ENCODE results near the gene SPAG7. TPM values are rescaled to one million over a fixed set of nuclear protein-coding genes. Genes with fewer than 3 reads are reported as not detected.
"Not testable (repeated sequence)": the region's sequence is repeated elsewhere in the genome, so short reads cannot be mapped to it uniquely, and the experiment has no call there.

SPAG7 gene
- total RNA-seq, 1 donor from 2014 or later: 73.0 TPM

GRCh38 chr17:4920351-4921048, 47.1 kb downstream of the SPAG7 start:
- Mint-ChIP-seq H3K27ac (ENCODE audit: unreplicated experiment) (no peak overlapping the region), H3K36me3 (ENCODE audit: low read depth) (no peaks in the 10 kb centered on the region), H3K4me1 (ENCODE audit: low read depth) (no peaks in the 10 kb centered on the region), H3K9me3 (ENCODE audit: low read depth) (no peaks in the 10 kb centered on the region), H3K27me3 (ENCODE audit: low read depth) (no peaks in the 10 kb centered on the region), H3K4me3 (ENCODE audit: unreplicated experiment) (no peak overlapping the region)
- no peak for DNase-seq (ENCODE audit: low spot score)
- TF ChIP-seq, protein P1, sequence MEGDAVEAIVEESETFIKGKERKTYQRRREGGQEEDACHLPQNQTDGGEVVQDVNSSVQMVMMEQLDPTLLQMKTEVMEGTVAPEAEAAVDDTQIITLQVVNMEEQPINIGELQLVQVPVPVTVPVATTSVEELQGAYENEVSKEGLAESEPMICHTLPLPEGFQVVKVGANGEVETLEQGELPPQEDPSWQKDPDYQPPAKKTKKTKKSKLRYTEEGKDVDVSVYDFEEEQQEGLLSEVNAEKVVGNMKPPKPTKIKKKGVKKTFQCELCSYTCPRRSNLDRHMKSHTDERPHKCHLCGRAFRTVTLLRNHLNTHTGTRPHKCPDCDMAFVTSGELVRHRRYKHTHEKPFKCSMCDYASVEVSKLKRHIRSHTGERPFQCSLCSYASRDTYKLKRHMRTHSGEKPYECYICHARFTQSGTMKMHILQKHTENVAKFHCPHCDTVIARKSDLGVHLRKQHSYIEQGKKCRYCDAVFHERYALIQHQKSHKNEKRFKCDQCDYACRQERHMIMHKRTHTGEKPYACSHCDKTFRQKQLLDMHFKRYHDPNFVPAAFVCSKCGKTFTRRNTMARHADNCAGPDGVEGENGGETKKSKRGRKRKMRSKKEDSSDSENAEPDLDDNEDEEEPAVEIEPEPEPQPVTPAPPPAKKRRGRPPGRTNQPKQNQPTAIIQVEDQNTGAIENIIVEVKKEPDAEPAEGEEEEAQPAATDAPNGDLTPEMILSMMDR (IDR thresholded peaks at IDR 0.05): no peak

DNA sequence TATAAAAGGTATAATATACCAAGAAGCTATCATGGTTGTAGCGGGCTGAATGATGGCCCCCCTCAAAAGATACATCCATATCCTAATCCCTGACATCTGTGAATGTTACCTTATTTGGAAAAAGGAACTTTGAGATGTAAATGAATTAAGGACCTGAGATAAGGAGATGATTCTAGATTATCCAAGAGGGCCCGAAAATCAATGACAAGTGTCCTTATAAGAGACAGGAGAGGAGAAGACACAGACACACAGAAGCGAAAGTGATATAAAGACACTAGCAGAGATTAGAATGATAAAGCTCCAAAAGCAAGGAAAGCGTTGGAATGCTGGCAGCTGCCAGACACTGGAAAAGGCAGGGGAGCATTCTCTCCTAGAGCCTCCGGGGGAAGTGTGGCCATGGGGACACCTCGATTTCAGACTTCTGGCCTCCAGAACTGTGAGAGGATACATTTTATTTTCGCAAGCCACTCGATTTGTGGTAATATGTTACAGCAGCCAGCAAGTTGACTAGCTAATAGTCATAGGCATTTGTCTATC, 48.0 kb downstream of the SPAG7 start:
- Mint-ChIP-seq H3K4me1 (ENCODE audit: low read depth) (no peaks in the 10 kb centered on the region), H3K36me3 (ENCODE audit: low read depth) (no peaks in the 10 kb centered on the region), H3K27ac (ENCODE audit: unreplicated experiment) (no peak overlapping the region), H3K27me3 (ENCODE audit: low read depth) (no peaks in the 10 kb centered on the region), H3K9me3 (ENCODE audit: low read depth) (no peaks in the 10 kb centered on the region), H3K4me3 (ENCODE audit: unreplicated experiment) (no peak overlapping the region)
- TF ChIP-seq, protein P1 (IDR thresholded peaks at IDR 0.05): no peak
- no peak for DNase-seq (ENCODE audit: low spot score)

- H3K36me3 Mint-ChIP-seq (ENCODE audit: low read depth); H3K27ac Mint-ChIP-seq (ENCODE audit: unreplicated experiment); H3K27me3 Mint-ChIP-seq (ENCODE audit: low read depth); H3K9me3 Mint-ChIP-seq (ENCODE audit: low read depth); H3K4me3 Mint-ChIP-seq (ENCODE audit: unreplicated experiment); H3K4me1 Mint-ChIP-seq (ENCODE audit: low read depth); DNase-seq (ENCODE audit: low spot score): not testable (repeated sequence)
Measured at GRCh38 chr17:4914551-4914950, 53.1 kb downstream of the SPAG7 start.

- DNase-seq (ENCODE audit: low spot score): no peak
- Mint-ChIP-seq H3K9me3 (ENCODE audit: low read depth) (no peaks in the 10 kb centered on the region), H3K27me3 (ENCODE audit: low read depth) (no peaks in the 10 kb centered on the region), H3K36me3 (ENCODE audit: low read depth) (no peaks in the 10 kb centered on the region), H3K4me3 (ENCODE audit: unreplicated experiment) (no peak overlapping the region), H3K27ac (ENCODE audit: unreplicated experiment) (no peak overlapping the region), H3K4me1 (ENCODE audit: low read depth) (peaks cover 7% of the 10 kb centered on the region)
- TF ChIP-seq, protein P1 (IDR thresholded peaks at IDR 0.05): no peak
Measured at GRCh38 chr17:4913994-4914393, 53.6 kb downstream of the SPAG7 start.

Small RNA genes lying within 50 kb of the gene (microRNA-seq; reads per million reads assigned to microRNA genes)
- gene MIR6864 (ENCODE audit: borderline number of aligned reads): not detected
- gene MIR6865 (ENCODE audit: borderline number of aligned reads): not detected

Other genes starting within 250 kb of the SPAG7 start
- gene MED11, start 236.4 kb downstream of the SPAG7 start, total RNA-seq: 14.6 to 21.3 TPM (median 16.9 TPM) in 3 replicates
- gene ZMYND15, start 228.0 kb downstream of the SPAG7 start, total RNA-seq: 0.23 to 0.48 TPM (median 0.45 TPM) in 3 replicates
- 4.7 to 8.0 TPM (median 5.4 TPM) in 3 replicates for gene CXCL16, start 227.9 kb downstream of the SPAG7 start, total RNA-seq
- not detected in 3 replicates for gene TM4SF5, start 195.9 kb downstream of the SPAG7 start, total RNA-seq
- gene VMO1, start 181.5 kb downstream of the SPAG7 start, total RNA-seq: 0.82 to 2.4 TPM (median 1.2 TPM) in 3 replicates
- gene GLTPD2, start 178.9 kb downstream of the SPAG7 start, total RNA-seq: not detected in 3 replicates
- gene PSMB6, start 171.7 kb downstream of the SPAG7 start, total RNA-seq: 110 to 146 TPM (median 113 TPM) in 3 replicates
- gene PLD2, start 160.7 kb downstream of the SPAG7 start, total RNA-seq: 30.3 to 35.3 TPM (median 32.1 TPM) in 3 replicates
- 89.1 to 93.0 TPM (median 90.6 TPM) in 3 replicates for gene MINK1, start 134.5 kb downstream of the SPAG7 start, total RNA-seq
- 1.5 to 1.8 TPM (median 1.6 TPM) in 3 replicates for gene C17orf107, start 68.3 kb downstream of the SPAG7 start, total RNA-seq
- 0.22 to 0.35 TPM in 2 of 3 replicates, not detected in the other for gene CHRNE, start 64.7 kb downstream of the SPAG7 start, total RNA-seq
- not detected in 3 replicates for gene GP1BA, start 35.5 kb downstream of the SPAG7 start, total RNA-seq
- gene SLC25A11, start 27.8 kb downstream of the SPAG7 start, total RNA-seq: 44.0 to 62.4 TPM (median 46.6 TPM) in 3 replicates
- gene RNF167, start 27.5 kb downstream of the SPAG7 start, total RNA-seq: 69.7 to 95.8 TPM (median 74.5 TPM) in 3 replicates
- 512 to 784 TPM (median 766 TPM) in 3 replicates for gene PFN1, start 19.3 kb downstream of the SPAG7 start, total RNA-seq
- 7.0 to 9.8 TPM (median 7.4 TPM) in 3 replicates for gene ENO3, start 16.7 kb downstream of the SPAG7 start, total RNA-seq
- 47.4 to 97.8 TPM (median 90.2 TPM) in 3 replicates for gene CAMTA2, start 19.9 kb upstream of the SPAG7 start, total RNA-seq
- 0.74 to 1.5 TPM (median 0.85 TPM) in 3 replicates for gene INCA1, start 29.7 kb upstream of the SPAG7 start, total RNA-seq
- gene KIF1C, start 30.1 kb upstream of the SPAG7 start, total RNA-seq: 141 to 193 TPM (median 174 TPM) in 3 replicates
- not detected in 3 replicates for gene SLC52A1, start 67.6 kb upstream of the SPAG7 start, total RNA-seq
- 0.29 to 0.69 TPM (median 0.55 TPM) in 3 replicates for gene ZFP3, start 110.7 kb upstream of the SPAG7 start, total RNA-seq
- 7.4 to 8.3 TPM (median 8.0 TPM) in 3 replicates for gene ZNF232, start 144.1 kb upstream of the SPAG7 start, total RNA-seq
- gene USP6, start 148.2 kb upstream of the SPAG7 start, total RNA-seq: 0.10 to 0.15 TPM (median 0.12 TPM) in 3 replicates
- 4.1 to 8.5 TPM (median 4.7 TPM) in 3 replicates for gene ZNF594, start 224.1 kb upstream of the SPAG7 start, total RNA-seq

All from chondrocyte (in vitro differentiated cells).